Osteoblast (primary cell): Measurements from ENCODE around the gene CTAG1A. TPM values are rescaled to one million over a fixed set of nuclear protein-coding genes. Genes with fewer than 3 reads are reported as not detected.
"Not testable (repeated sequence)": the region's sequence is repeated elsewhere in the genome, so short reads cannot be mapped to it uniquely, and the experiment has no call there.

Experiments used
- DNase-seq: peaks from one replicate; pipeline ENCODE4 v3.0.0; 2011; ENCODE audit warnings: low spot score, mixed read lengths; ENCODE audit not compliant: insufficient read length; ENCODE audit errors: missing footprints
- H2AFZ ChIP-seq: 2 replicates; pipeline ENCODE4 v1.6.0; 2011; ENCODE audit warnings: mild to moderate bottlenecking, low read length
- H3K27ac ChIP-seq: 2 replicates; pipeline ENCODE4 v1.5.1; 2011; ENCODE audit warnings: mild to moderate bottlenecking, low read depth, low read length, moderate library complexity
- H3K27me3 ChIP-seq: 2 replicates; pipeline ENCODE4 v1.6.0; 2012; ENCODE audit warnings: mild to moderate bottlenecking, control low read depth, inconsistent platforms, low read length, moderate library complexity; ENCODE audit not compliant: insufficient read depth
- H3K36me3 ChIP-seq: 2 replicates; pipeline ENCODE4 v1.5.1; 2011; ENCODE audit warnings: mild to moderate bottlenecking, low read length, control low read depth, moderate library complexity; ENCODE audit not compliant: insufficient read depth
- H3K4me1 ChIP-seq: 2 replicates; pipeline ENCODE4 v1.5.1; 2011; ENCODE audit warnings: mild to moderate bottlenecking, low read length, control low read depth, moderate library complexity; ENCODE audit not compliant: insufficient read depth
- H3K4me2 ChIP-seq: 2 replicates; pipeline ENCODE4 v1.6.0; 2011; ENCODE audit warnings: mild to moderate bottlenecking, low read length; ENCODE audit not compliant: insufficient read depth
- H3K4me3 ChIP-seq: fragments of 200-600 bp; sonication (generic); 3 replicates; pipeline ENCODE4 v1.5.1; 2012; ENCODE audit warnings: mild to moderate bottlenecking, low read length, inconsistent platforms; ENCODE audit not compliant: insufficient read depth
- H3K79me2 ChIP-seq: 2 replicates; pipeline ENCODE4 v1.6.0; 2012; ENCODE audit warnings: mild to moderate bottlenecking, low read length, control low read depth, inconsistent platforms; ENCODE audit not compliant: insufficient read depth
- H3K9me3 ChIP-seq: 2 replicates; pipeline ENCODE4 v1.5.1; 2011; ENCODE audit warnings: low read depth, low read length, control low read depth
- H4K20me1 ChIP-seq: 2 replicates; pipeline ENCODE4 v1.6.0; 2012; ENCODE audit warnings: mild to moderate bottlenecking, low read length, control low read depth; ENCODE audit not compliant: insufficient read depth
- CTCF ChIP-seq: IDR thresholded peaks from 2 replicates; pipeline ENCODE4 v1.5.1; 2011; ENCODE audit warnings: mild to moderate bottlenecking, low read depth, low read length, moderate library complexity; ENCODE audit errors: extremely low read depth
- total RNA-seq: library from RNA; depleted of rRNA; stranded (reverse); fragments of >200 nt; gene quantifications from 2 replicates; pipeline ENCODE4 v1.2.3, GENCODE V29; 2012

CTAG1A gene
- total RNA-seq = not detected in 2 replicates

DNA sequence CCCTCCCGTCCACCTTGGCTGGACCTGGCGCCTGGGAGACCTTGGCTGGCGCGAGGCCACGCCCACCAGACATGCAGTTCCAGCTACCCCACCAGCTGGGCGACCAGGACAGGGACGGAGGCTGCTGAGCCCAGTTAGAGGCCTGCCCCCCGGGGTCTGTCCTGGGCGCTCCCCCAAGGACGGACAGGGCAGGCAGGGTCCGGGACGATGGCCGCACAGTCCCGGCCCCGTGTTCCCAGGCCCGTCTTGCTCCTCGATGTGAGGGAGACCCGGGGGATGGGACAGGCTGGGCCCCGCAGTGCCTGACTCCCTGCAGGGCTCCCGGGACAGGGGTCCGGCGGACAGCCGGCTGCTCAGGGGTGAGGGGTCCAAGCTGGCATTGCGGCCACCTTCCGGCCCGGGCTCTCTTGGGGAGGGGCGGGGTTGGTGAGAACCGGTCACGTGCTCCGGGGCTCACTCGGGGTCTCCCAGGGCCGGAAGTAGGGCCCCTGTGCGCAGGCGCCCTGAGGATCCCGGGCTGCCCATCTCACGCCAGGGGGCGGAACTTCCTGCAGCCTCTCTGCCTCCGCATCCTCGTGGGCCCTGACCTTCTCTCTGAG is at the start of gene CTAG1A:
TSS of gene CTAG1A (plus strand) at position 549 of the 599 bp plus-strand sequence. CDS start 74 bp downstream, outside the sequence.
- not testable (repeated sequence) for H4K20me1 ChIP-seq, H3K27me3 ChIP-seq, H3K4me3 ChIP-seq, H3K4me2 ChIP-seq, H3K9me3 ChIP-seq, H3K36me3 ChIP-seq, H3K79me2 ChIP-seq, H3K4me1 ChIP-seq, H3K27ac ChIP-seq, H2AFZ ChIP-seq, DNase-seq

GRCh38 chrX:154535892-154536291 is 49.0 kb upstream of the CTAG1A start:
- Histone ChIP-seq H3K4me1 (peaks cover 5% of the 10 kb centered on the region), H4K20me1 (no peaks in the 10 kb centered on the region), H3K36me3 (peaks cover 16% of the 10 kb centered on the region), H3K4me3 (no peak overlapping the region), H3K4me2 (no peak overlapping the region), H3K9me3 (no peaks in the 10 kb centered on the region), H3K27me3 (no peaks in the 10 kb centered on the region), H3K27ac (no peak overlapping the region), H2AFZ (no peak overlapping the region), H3K79me2 (peaks cover 20% of the 10 kb centered on the region)
- no peak for DNase-seq
- TF ChIP-seq CTCF = no peak

DNA sequence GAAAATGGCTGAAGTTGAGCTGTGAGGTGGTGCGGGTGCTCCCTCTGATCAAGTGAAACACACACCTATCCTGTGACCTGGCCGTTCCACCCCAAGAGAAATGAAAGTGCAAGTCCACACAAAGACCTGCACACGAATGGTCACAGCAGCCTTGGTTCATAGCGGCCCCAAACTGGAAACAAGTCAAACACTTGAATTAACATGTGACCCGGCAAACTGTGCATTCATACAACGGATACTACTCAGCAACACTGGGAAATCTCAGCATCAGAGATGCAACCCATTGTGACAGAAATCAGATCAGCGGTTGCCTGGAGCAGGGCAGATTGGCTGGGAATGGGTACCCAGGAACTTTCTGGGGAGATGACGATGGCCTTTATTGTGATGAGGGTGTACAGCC is 45.9 kb upstream of the CTAG1A start:
- Histone ChIP-seq H3K4me2 (no peak overlapping the region), H3K36me3 (peaks cover 8% of the 10 kb centered on the region), H4K20me1 (no peaks in the 10 kb centered on the region), H3K27ac (no peak overlapping the region), H3K79me2 (peaks cover 22% of the 10 kb centered on the region), H3K4me1 (peaks cover 27% of the 10 kb centered on the region), H3K27me3 (no peaks in the 10 kb centered on the region), H3K4me3 (no peak overlapping the region), H3K9me3 (no peaks in the 10 kb centered on the region), H2AFZ (no peak overlapping the region)
- TF ChIP-seq CTCF = no peak
- DNase-seq = peak; percentile 1

DNA sequence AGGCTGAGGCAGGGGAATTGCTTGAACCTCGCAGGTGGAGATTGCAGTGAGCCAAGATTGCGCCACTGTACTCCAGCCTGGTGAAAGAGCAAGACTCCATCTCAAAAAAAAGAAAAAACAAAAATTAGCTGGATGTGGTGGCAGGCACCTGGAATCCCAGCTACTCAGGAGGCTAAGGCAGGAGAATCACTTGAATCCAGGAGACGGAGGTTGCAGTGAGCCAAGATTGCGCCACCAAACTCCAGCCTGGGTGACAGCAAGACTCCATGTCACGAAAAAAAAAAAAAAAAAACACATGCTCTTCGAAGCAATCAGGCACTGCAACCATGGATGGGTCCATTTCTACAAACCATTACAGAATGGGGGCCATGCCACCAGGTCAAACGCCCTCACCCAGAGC is 44.6 kb upstream of the CTAG1A start:
- peaks cover 33% of the 10 kb centered on the region for H3K4me1 ChIP-seq

DNA sequence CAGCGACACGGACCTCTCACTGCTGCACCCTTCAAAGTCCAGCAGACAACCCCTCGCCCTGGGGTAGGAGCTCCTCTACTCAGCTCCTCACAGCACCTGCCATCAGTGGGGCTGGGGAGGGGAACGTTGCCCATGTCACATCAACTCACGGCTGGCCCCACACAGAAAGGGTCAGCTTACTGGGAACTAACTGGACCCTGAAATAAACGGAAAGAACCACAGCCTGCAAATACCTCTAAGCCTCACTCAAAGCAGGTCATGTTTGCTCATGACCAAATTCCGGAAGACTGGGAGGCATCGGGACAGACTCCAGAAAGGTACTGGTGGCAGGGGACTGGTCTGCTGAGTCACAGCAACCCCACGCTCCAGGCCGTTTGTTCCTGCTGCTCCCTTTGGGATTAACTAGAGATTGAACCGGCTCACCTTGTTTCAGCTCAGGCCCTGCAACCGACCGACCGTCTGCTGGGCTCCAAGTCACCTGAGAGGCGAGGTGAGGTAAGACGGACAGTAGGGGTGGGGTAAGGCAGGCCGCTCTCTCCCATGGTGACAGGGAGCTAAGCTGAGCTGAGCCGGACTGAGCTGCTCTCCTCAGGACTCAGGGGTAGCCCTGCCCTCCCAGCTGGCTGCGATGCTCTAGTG is 43.9 kb upstream of the CTAG1A start:
- Histone ChIP-seq H3K9me3 (no peaks in the 10 kb centered on the region), H3K79me2 (peaks cover 33% of the 10 kb centered on the region), H2AFZ (no peak overlapping the region), H3K27me3 (no peaks in the 10 kb centered on the region), H3K36me3 (peaks cover 8% of the 10 kb centered on the region), H4K20me1 (no peaks in the 10 kb centered on the region), H3K4me3 (no peak overlapping the region), H3K27ac (peak overlapping the region; percentile 92), H3K4me1 (peaks cover 35% of the 10 kb centered on the region), H3K4me2 (peak overlapping the region; percentile 26)
- peak; percentile 75 for DNase-seq
- TF ChIP-seq CTCF = no peak

More for the DNA sequence above, 44.6 kb upstream of the CTAG1A start:
- not testable (repeated sequence) for H2AFZ ChIP-seq, H3K27me3 ChIP-seq, H3K36me3 ChIP-seq, H3K4me3 ChIP-seq, H4K20me1 ChIP-seq, H3K27ac ChIP-seq, H3K4me2 ChIP-seq, H3K9me3 ChIP-seq, DNase-seq
- peaks cover 32% of the 10 kb centered on the region for H3K79me2 ChIP-seq
